GM19238 (cell line): ENCODE measurements around the gene ADAM10.

Experiments used
- DNase-seq: peaks from one replicate; pipeline ENCODE4 v3.0.0; 2011; ENCODE audit warnings: low spot score; ENCODE audit not compliant: insufficient read length

ADAM10 gene

GRCh38 chr15:58554758-58555157, 194.7 kb downstream of the ADAM10 start:
- DNase-seq = no peak

GRCh38 chr15:58553365-58553918, 196.1 kb downstream of the ADAM10 start:
- DNase-seq = no peak

- DNase-seq = no peak
These were observed 196.8 kb downstream of the ADAM10 start for GRCh38 chr15:58552505-58553364.

- DNase-seq = no peak
These were observed 197.6 kb downstream of the ADAM10 start for GRCh38 chr15:58551764-58552504.

GRCh38 chr15:58551084-58551763, 198.3 kb downstream of the ADAM10 start:
- no peak for DNase-seq

- no peak for DNase-seq
These were observed 199.8 kb downstream of the ADAM10 start for GRCh38 chr15:58549785-58550074.

GRCh38 chr15:58549013-58549784, 200.3 kb downstream of the ADAM10 start:
- DNase-seq = no peak

- DNase-seq = no peak
These were observed 201.0 kb downstream of the ADAM10 start for GRCh38 chr15:58548308-58549012.

GRCh38 chr15:58547628-58548307, 201.7 kb downstream of the ADAM10 start:
- DNase-seq = no peak

GRCh38 chr15:58546635-58547627, 202.6 kb downstream of the ADAM10 start:
- no peak for DNase-seq

GRCh38 chr15:58546066-58546591, 203.4 kb downstream of the ADAM10 start:
- no peak for DNase-seq

GRCh38 chr15:58545307-58546065, 204.0 kb downstream of the ADAM10 start:
- no peak for DNase-seq

- DNase-seq = no peak
These were observed 204.8 kb downstream of the ADAM10 start for GRCh38 chr15:58544756-58545155.

GRCh38 chr15:58543664-58544335, 205.7 kb downstream of the ADAM10 start:
- no peak for DNase-seq

- DNase-seq = no peak
These were observed 208.0 kb downstream of the ADAM10 start for GRCh38 chr15:58541410-58542087.

- no peak for DNase-seq
These were observed 210.0 kb downstream of the ADAM10 start for GRCh38 chr15:58539548-58539947.

GRCh38 chr15:58538901-58539300, 210.6 kb downstream of the ADAM10 start:
- DNase-seq = no peak
